Hypothalamus (tissue), 51 donors: ENCODE data around the gene SPATA20.
A peak's percentile ranks its signal among the peaks of the same experiment; 100 is the strongest.

Experiments
- DNase-seq, 51 donors: peaks; one replicate each; lab custom pipeline; 2025; lab: John Stamatoyannopoulos, UW

SPATA20 gene

GRCh38 chr17:50572541-50572940, 25.6 kb downstream of the SPATA20 start:
- no peak for DNase-seq

DNA sequence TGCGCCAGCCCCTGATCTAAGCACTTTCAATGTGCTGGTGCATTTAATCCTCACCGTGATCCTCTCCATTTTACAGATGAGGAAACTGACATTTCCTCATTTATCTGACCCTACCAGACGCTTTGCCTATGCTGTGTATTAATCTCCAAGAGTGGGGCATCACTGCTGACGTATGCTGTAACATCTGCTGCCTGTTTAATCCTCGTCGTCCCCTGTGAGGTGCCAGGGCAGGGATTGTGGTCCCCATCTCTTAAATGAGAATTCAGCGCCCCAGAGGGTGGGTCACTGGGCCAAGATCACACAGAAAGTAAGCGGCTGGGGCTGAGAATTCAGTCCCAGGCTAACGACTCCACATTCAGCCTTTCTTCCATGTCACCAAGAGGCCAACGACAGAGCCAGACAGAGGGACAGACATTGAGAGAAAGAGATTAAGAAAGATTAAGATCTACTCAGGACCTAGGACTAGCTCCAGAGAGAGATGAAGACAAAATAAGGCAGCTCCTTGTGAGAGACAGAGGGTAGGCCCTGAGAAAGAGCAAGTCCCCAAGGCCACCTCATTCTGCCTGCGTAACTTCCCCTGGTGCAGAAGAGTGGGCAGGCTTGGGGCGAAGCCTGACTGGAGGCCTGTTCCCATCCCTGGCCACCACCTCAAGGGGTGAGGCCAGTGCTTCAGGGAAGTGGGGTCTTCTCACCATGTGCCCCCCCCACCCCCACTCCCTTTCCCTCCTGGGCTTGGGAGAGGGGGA, 27.1 kb downstream of the SPATA20 start:
- DNase-seq: no peak

GRCh38 chr17:50575581-50576210, 28.7 kb downstream of the SPATA20 start:
- no peak for DNase-seq

DNA sequence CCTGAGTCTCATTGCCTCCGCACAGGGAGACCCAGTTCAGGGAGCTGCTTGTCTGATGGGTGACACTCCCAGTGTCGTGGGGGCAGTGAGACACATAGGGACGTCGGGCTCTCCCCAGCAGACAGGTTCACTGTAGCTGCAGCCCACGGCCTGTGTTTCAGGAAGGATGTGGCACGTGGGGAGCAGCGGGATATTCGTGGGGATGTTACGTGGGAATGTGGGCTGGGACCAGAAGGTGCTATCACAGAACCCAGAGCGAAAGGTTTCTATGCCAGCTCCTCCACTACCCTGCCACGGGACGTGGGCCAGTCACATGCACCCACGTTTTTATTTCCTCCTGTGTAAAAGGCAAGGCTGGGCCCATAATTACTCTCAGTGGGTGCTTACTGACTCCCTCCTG, 29.9 kb downstream of the SPATA20 start:
- DNase-seq: peak in 1 of 51 donors; percentile 28

GRCh38 chr17:50577451-50577954, 30.5 kb downstream of the SPATA20 start:
- no peak for DNase-seq

DNA sequence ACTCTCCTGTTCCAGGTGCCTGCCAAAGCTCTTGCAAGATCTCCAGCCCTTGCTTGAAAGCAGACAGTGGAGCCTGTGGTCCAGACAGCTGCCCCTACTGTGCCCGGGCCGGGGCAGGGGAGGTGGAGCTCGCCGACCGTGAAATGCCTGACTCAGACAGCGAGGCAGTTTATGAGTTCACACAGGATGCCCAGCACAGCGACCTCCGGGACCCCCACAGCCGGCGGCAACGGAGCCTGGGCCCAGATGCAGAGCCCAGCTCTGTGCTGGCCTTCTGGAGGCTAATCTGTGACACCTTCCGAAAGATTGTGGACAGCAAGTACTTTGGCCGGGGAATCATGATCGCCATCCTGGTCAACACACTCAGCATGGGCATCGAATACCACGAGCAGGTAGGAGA, 31.2 kb downstream of the SPATA20 start:
- DNase-seq: no peak

GRCh38 chr17:50579399-50579798, 32.4 kb downstream of the SPATA20 start:
- no peak for DNase-seq

DNA sequence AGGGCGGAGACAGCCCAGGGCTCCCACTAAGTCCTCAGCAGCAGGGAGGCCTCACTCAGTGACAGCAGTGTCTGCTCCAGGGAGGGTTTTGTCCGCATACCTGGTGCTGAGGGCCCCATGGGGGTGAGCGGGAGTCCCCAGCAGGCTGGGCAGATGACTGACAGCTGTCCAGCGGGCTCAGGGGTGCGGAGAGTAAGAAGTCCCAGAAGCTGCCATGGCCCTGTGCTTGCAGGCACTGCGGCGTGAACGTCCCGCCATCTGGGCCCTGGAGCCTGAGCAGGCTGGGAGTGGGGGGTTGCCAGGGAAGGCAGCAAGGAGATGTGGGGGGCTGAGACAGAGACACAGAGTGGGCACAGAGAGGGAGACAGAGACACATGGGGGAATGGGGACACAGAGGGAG, 33.7 kb downstream of the SPATA20 start:
- no peak for DNase-seq

DNA sequence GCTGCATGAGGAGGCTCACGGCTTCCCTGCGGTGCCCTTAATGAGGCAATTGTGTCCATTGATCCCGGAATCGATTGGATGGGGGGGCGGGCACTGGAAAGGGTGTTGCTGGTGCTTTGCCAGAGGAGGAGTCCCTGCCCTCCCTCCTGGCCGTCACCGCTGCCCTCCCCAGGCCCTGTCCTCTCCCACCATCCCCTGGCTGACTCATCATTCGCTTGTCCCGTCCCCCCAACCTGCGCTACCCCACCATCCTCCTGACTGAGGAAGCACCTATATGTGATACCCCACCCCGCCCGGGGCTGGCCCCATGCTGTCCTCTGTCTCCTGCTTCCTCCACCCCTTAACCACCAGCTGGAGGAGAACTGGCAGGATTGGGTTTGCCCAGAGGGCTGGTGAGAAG, 34.3 kb downstream of the SPATA20 start:
- no peak for DNase-seq

- DNase-seq: no peak
These were observed 35.8 kb downstream of the SPATA20 start for GRCh38 chr17:50582741-50583140.

DNA sequence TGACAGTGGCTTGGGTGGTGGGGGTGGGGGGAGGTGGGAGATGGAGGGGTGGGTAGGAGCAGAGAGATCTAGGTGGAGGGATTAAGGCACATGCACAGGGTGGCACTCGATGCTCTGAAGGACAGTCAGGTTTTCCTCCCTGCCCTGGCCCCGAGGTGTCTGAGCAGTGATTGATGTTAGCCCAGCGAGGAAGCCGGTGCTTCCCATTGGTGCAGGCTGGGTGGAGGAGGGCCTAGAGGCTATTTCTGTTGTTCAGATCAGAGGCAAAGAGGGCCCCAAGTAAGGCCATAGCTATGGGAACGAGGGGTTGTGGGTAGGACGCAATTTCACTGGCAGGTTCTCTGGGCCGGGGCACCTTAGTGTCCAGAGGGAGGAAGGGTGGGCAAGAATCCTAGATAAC, 36.7 kb downstream of the SPATA20 start:
- no peak for DNase-seq

DNA sequence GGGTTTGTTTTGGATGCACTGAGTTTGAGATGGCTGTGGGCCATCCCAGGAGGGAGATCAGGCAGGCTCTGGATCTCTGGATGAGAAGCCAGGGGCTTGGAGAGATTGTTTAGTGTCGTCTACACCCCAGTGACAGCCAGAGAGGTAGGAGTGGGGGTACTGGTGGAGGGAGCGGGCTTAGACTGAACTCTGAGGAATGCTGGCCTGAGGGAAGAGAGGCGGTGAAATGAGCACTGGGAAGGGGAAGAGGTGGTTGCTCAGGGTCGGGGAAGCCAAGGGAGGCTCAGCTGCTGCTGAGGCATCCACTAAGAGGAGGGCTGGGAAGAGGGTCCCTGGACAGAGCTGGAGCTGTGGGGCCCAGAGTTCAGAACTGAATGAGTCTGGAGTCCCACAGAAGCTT, 37.1 kb downstream of the SPATA20 start:
- no peak for DNase-seq

GRCh38 chr17:50584749-50585148, 37.8 kb downstream of the SPATA20 start:
- no peak for DNase-seq

GRCh38 chr17:50585346-50585745, 38.4 kb downstream of the SPATA20 start:
- no peak for DNase-seq

GRCh38 chr17:50585891-50586290, 38.9 kb downstream of the SPATA20 start:
- no peak for DNase-seq

- DNase-seq: no peak
These were observed 39.7 kb downstream of the SPATA20 start for GRCh38 chr17:50586421-50587247.

DNA sequence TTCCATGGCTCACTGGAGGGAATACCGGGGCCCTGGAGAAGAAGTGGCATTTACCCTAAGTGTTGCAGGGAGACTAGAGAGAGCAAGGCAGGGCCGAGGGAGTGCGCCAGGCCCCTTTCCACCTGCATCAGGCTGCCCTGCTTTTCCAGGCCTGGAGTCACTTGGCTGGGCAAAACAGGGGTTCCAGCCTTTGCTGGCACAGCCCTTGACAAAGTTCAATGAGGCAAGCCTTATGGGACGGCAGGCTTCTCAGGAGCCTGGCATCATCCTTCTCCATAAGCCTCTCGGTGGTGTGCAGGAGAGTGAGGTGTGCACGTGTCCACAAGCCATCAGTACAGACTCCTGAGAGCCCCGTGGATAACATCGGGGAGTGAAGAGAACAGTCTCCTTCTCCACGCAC, 40.6 kb downstream of the SPATA20 start:
- DNase-seq: no peak

GRCh38 chr17:50588391-50589049, 41.5 kb downstream of the SPATA20 start:
- no peak for DNase-seq

GRCh38 chr17:50589095-50589705, 42.2 kb downstream of the SPATA20 start:
- DNase-seq: peak in 3 of 51 donors; percentile 10 to 21 (median 12)

DNA sequence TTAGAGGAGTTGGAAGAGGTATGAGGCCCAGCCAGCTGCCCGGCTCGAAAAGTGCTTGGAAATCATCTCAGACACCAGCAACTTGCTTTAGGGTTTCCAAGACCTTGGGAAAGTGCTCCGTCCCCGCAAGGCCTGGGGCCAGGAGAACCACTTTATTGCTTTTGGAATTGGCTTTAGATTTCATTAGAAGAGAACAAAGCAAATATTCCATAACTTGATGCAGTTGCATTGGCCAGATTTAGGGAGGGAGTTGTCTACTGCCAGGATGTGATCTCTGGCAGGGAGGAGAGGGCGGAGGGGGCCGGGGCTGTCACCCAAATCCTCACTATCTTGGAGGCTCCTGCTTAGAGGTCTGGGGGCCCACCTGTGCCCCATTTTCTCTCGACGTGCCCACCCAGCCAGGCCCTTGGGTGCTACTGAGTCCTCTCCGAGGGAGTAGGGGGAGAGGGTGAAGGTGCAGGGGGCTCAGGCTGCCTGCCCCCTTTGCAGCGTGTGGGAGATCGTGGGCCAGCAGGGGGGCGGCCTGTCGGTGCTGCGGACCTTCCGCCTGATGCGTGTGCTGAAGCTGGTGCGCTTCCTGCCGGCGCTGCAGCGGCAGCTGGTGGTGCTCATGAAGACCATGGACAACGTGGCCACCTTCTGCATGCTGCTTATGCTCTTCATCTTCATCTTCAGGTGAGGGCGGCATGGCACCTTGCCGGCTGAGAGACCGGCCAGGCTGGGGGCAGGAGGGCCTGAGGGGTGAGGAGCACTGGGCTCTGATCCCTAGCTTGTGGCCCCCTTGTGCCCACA, 44.2 kb downstream of the SPATA20 start:
- DNase-seq: no peak
